Dermis blood vessel endothelial cell (primary cell): ENCODE results near the gene TM9SF2. TPM values are rescaled to one million over a fixed set of nuclear protein-coding genes. Genes with fewer than 3 reads are reported as not detected.
"Not testable (repeated sequence)": the region's sequence is repeated elsewhere in the genome, so short reads cannot be mapped to it uniquely, and the experiment has no call there.

Source experiments
- DNase-seq: peaks from one replicate; pipeline ENCODE4 v3.0.0; 2010
- total RNA-seq: library from RNA; depleted of rRNA; stranded (reverse); fragments of >200 nt; gene quantifications from 2 replicates; pipeline ENCODE4 v1.2.3, GENCODE V29; 2014

Gene TM9SF2
- total RNA-seq = 153 and 165 TPM in 2 replicates

GRCh38 chr13:99501184-99501847 lies at the start of gene TM9SF2:
TSS of gene TM9SF2 (plus strand) at chr13:99501472. CDS start at chr13:99501607, 135 bp downstream.
- DNase-seq = peak; percentile 99

- no peak for DNase-seq
Observed at GRCh38 chr13:99454518-99455183, 46.6 kb upstream of the TM9SF2 start.

DNA sequence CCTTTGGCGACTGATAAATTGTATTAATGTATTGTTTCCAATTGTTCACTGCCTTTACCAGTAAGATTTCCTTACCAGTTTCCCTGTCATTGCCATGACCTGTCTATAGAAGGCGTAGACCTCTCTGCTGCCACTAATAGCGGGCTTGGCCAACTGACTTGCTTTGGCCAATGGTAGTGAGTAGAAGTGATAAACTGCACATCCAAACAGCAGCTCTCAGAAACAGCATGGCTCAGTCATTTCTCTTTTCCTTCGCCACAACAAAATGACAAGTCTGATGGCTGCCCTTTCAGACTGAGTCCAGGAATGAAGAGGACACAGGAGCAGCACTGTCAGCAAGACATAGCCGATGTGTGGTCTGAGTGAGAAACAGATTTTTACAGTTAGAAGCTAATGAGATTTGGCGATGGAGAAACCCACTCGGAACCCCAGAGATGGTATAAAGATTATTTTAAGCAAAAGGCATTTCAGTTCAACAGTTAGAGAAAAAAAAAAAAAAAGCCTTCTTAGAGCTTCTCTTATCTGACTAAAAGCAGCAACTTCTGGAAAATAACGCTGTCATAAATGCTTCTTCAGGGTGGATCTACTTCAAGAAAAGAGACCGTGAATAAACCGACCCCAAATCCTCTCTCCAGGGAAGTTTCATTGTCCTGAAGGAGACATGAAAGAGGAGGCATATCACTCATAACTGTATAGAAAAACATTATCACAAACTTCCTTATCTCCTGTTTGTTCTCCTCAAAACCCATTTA lies 42.0 kb upstream of the TM9SF2 start:
- no peak for DNase-seq

DNA sequence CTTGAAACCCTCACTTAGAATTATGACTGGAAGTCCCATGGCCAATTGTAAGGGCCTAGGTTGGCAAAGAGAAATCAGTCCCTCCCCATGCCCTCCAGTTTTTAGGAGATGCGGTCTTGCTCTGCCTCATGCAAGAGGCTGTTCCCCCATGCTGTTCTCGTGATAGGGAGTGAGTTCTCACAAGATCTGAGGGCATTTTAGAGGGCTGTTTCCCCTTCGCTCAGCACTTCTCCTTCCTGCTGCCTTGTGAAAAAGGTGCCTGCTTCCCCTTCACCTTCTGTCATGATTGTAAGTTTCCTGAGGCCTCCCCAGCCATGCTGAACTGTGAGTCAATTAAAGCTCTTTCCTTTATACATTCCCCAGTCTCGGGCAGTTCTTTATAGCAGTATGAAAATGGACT lies 40.5 kb upstream of the TM9SF2 start:
- not testable (repeated sequence) for DNase-seq

GRCh38 chr13:99463646-99464397 lies 37.5 kb upstream of the TM9SF2 start:
- DNase-seq = no peak

- no peak for DNase-seq
Observed at GRCh38 chr13:99464441-99464949, 36.8 kb upstream of the TM9SF2 start.

GRCh38 chr13:99465454-99465853 lies 35.8 kb upstream of the TM9SF2 start:
- no peak for DNase-seq

- DNase-seq = no peak
Observed at GRCh38 chr13:99467764-99468163, 33.5 kb upstream of the TM9SF2 start.

GRCh38 chr13:99469041-99469440 lies 32.2 kb upstream of the TM9SF2 start:
- DNase-seq = no peak

- DNase-seq = no peak
Observed at GRCh38 chr13:99470027-99470426, 31.2 kb upstream of the TM9SF2 start.

GRCh38 chr13:99471221-99472121 lies 29.8 kb upstream of the TM9SF2 start:
- peak; percentile 61 for DNase-seq

DNA sequence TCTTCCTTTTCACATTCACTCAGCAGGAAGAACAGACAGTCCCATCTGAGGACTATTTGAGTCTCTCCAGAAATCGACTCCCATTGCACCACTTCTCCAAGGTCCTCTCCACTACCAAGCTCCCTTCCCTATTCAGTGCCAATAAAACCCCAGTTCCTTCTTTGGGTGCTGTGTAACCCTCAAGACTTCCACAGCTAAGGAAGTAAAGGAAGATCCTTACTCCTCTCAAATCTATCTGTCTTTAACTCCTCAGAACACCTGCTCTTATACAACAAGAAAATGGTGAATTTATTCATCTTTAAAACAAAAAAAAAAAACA lies 29.2 kb upstream of the TM9SF2 start:
- no peak for DNase-seq

GRCh38 chr13:99473515-99473914 lies 27.8 kb upstream of the TM9SF2 start:
- DNase-seq = peak; percentile 18

DNA sequence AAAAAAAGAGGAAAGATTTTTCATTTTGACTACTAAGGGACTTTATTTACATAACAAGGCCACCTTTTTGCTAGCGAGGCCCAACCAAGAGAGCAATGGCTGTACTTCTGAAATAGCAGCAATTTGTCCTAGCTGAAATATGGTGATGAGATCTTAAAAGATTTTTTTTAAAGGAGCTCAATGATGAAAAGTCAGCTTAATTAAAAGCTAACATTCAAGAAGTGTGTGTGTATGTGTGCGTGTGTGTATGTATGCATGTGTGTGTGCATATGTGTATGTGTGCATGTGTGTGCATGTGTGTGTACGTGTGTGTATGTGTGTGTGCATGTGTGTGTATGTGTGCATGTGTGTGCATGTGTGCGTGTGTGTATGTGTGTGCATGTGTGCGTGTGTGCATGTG lies 24.6 kb upstream of the TM9SF2 start:
- no peak for DNase-seq

- no peak for DNase-seq
Observed at GRCh38 chr13:99477493-99477892, 23.8 kb upstream of the TM9SF2 start.

DNA sequence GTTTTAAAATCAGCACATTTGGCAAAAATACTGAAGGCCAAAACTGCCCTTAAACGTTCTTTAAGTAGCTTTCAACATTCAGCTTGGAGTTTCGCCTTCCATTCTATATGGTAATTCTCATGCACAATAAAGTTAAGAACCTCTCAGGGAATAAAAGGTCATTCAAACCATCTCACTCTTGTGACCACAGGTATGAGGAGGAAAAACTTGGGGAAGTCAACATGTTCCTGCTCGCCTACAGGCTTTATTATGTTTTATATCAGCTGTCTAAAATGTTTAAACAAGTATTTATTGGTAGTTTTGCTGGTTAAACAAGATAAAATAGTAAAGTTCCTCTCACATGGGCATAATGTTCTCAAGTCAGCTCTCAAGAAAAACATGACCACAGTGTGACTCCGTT lies 19.9 kb upstream of the TM9SF2 start:
- no peak for DNase-seq

- DNase-seq = no peak
Observed at GRCh38 chr13:99484473-99484872, 16.8 kb upstream of the TM9SF2 start.

GRCh38 chr13:99486996-99487395 lies 14.3 kb upstream of the TM9SF2 start:
- no peak for DNase-seq

DNA sequence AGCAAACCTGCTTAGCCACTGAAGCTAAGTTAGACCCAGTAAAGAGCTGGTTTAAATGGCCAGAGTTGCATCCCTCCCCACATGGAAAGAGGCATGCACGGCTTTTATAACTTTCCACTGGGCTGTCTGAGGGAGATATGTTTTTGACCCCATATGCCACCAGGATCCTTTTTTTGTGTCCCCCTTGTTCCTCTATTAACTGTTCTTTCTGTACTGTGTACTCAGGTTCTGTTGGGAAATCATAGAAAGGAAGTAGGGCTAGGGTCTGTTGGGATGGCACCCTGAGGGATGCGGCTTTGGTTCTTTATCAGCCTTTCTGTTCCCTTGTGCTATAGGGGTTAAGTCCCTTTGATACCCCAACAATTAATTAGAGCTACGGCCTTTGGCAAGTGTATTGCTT lies 12.2 kb upstream of the TM9SF2 start:
- DNase-seq = no peak

DNA sequence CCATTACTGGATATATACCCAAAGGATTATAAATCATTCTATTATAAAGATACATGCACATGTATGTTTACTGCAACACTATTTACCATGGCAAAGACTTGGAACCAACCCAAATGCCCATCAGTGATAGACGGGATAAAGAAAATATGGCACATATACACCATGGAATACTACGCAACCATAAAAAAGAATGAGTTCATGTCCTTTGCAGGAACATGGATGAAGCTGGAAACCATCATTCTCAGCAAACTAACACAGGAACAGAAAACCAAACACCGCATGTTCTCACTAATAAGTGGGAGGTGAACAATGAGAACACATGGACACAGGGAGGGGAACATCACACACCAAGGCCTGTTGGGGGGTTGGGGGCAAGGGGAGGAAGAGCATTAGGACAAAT lies 9.5 kb upstream of the TM9SF2 start:
- not testable (repeated sequence) for DNase-seq

- DNase-seq = no peak
Observed at GRCh38 chr13:99495466-99496183, 5.6 kb upstream of the TM9SF2 start.
